OCI-LY1 (cell line): Measurements from ENCODE around the gene CSK.

Source experiments
- H2AFZ ChIP-seq: fragments of 200-600 bp; sonication (generic), shearing (Covaris generic); 2 replicates; pipeline ENCODE4 v1.6.0; 2014; ENCODE audit warnings: antibody characterized with exemption, mild to moderate bottlenecking, low read length
- H3F3A ChIP-seq: fragments of 200-600 bp; sonication (generic), shearing (Covaris generic); 2 replicates; pipeline ENCODE4 v1.6.0; 2014; ENCODE audit warnings: mild to moderate bottlenecking, antibody characterized with exemption, low read length, moderate library complexity; ENCODE audit not compliant: insufficient read depth
- H3K27ac ChIP-seq: fragments of 200-600 bp; sonication (generic); 2 replicates; pipeline ENCODE4 v1.5.1; 2014; ENCODE audit warnings: low read length, mixed run types, mild to moderate bottlenecking, low read depth; ENCODE audit not compliant: poor library complexity, severe bottlenecking
- H3K27me3 ChIP-seq: fragments of 200-600 bp; sonication (generic); 2 replicates; pipeline ENCODE4 v1.6.0; 2014; ENCODE audit warnings: antibody characterized with exemption, mild to moderate bottlenecking, low read length, moderate library complexity; ENCODE audit not compliant: insufficient read depth
- H3K36me3 ChIP-seq: fragments of 200-600 bp; sonication (generic); 2 replicates; pipeline ENCODE4 v1.6.1; 2014; ENCODE audit warnings: mild to moderate bottlenecking, antibody characterized with exemption, low read length, moderate library complexity, mixed read lengths; ENCODE audit not compliant: insufficient read depth
- H3K4me1 ChIP-seq: fragments of 200-600 bp; sonication (generic); 2 replicates; pipeline ENCODE4 v1.5.1; 2014; ENCODE audit warnings: mild to moderate bottlenecking, low read length, moderate library complexity; ENCODE audit not compliant: insufficient read depth, severe bottlenecking
- H3K4me2 ChIP-seq: fragments of 200-600 bp; sonication (generic), shearing (Covaris generic); 2 replicates; pipeline ENCODE4 v1.6.1; 2014; ENCODE audit warnings: low read length
- H3K4me3 ChIP-seq: fragments of 200-600 bp; sonication (generic); 2 replicates; pipeline ENCODE4 v1.5.1; 2014; ENCODE audit warnings: low read length, low read depth, mild to moderate bottlenecking, mixed read lengths; ENCODE audit not compliant: poor library complexity, severe bottlenecking
- H3K79me2 ChIP-seq: fragments of 200-600 bp; shearing (Covaris generic); 2 replicates; pipeline ENCODE4 v1.6.1; 2016; ENCODE audit warnings: mixed run types, low read length, mixed read lengths; ENCODE audit not compliant: insufficient read depth
- H3K9ac ChIP-seq: fragments of 200-600 bp; sonication (generic), shearing (Covaris generic); 2 replicates; pipeline ENCODE4 v1.6.1; 2014; ENCODE audit warnings: mild to moderate bottlenecking, low read length, mixed read lengths
- H3K9me2 ChIP-seq: fragments of 200-600 bp; sonication (generic), shearing (Covaris generic); 2 replicates; pipeline ENCODE4 v1.6.1; 2014; ENCODE audit warnings: low read depth, mild to moderate bottlenecking, low read length, mixed read lengths
- H3K9me3 ChIP-seq: fragments of 200-600 bp; shearing (Covaris generic); 2 replicates; pipeline ENCODE4 v1.6.1; 2014; ENCODE audit warnings: low read length, mixed read lengths
- H4K20me1 ChIP-seq: fragments of 200-600 bp; sonication (generic), shearing (Covaris generic); 2 replicates; pipeline ENCODE4 v1.6.0; 2016; ENCODE audit warnings: mild to moderate bottlenecking, low read length; ENCODE audit not compliant: insufficient read depth
- CTCF ChIP-seq: fragments of 200-600 bp; sonication (generic), shearing (Covaris generic); IDR thresholded peaks from 2 replicates; pipeline ENCODE4 v1.5.1; 2017; ENCODE audit warnings: mild to moderate bottlenecking, antibody characterized with exemption, low read length, moderate library complexity, mixed read lengths
- EZH2 ChIP-seq: fragments of 200-600 bp; sonication (generic), shearing (Covaris generic); IDR thresholded peaks from 2 replicates; pipeline ENCODE4 v1.8.0; 2017; ENCODE audit warnings: borderline replicate concordance, mixed run types, mild to moderate bottlenecking, antibody characterized with exemption, low read length, moderate library complexity, mixed read lengths

Gene CSK

GRCh38 chr15:74769463-74770025 lies 12.3 kb upstream of the CSK start:
- H3K27me3 ChIP-seq: no peaks in the 10 kb centered on the region
- H3K9ac ChIP-seq: no peak overlapping the region
- TF ChIP-seq EZH2: no peak
- no peak for TF ChIP-seq CTCF
- no peak overlapping the region for H2AFZ ChIP-seq
- H3K9me3 ChIP-seq: no peaks in the 10 kb centered on the region
- H3K4me1 ChIP-seq: peaks cover 39% of the 10 kb centered on the region
- no peaks in the 10 kb centered on the region for H3K36me3 ChIP-seq
- H3K4me3 ChIP-seq: no peak overlapping the region
- H3F3A ChIP-seq: no peaks in the 10 kb centered on the region
- H3K4me2 ChIP-seq: no peak overlapping the region
- H4K20me1 ChIP-seq: no peaks in the 10 kb centered on the region
- H3K9me2 ChIP-seq: no peaks in the 10 kb centered on the region
- no peak overlapping the region for H3K27ac ChIP-seq
- H3K79me2 ChIP-seq: no peaks in the 10 kb centered on the region

- no peak overlapping the region for H3K27ac ChIP-seq
- no peak overlapping the region for H3K4me3 ChIP-seq
- no peak for TF ChIP-seq CTCF
- no peaks in the 10 kb centered on the region for H3K36me3 ChIP-seq
- H3K9me3 ChIP-seq: no peaks in the 10 kb centered on the region
- no peaks in the 10 kb centered on the region for H3F3A ChIP-seq
- no peaks in the 10 kb centered on the region for H3K27me3 ChIP-seq
- H3K79me2 ChIP-seq: no peaks in the 10 kb centered on the region
- H3K4me2 ChIP-seq: no peak overlapping the region
- H3K9me2 ChIP-seq: no peaks in the 10 kb centered on the region
- no peak overlapping the region for H3K9ac ChIP-seq
- peaks cover 47% of the 10 kb centered on the region for H3K4me1 ChIP-seq
- H4K20me1 ChIP-seq: no peaks in the 10 kb centered on the region
- no peak overlapping the region for H2AFZ ChIP-seq
Measured at GRCh38 chr15:74770211-74770903, 11.5 kb upstream of the CSK start.

- Histone ChIP-seq H3K36me3 (no peaks in the 10 kb centered on the region), H3K9ac (peak overlapping the region; percentile 76), H3K27ac (peak overlapping the region; percentile 100), H3K4me2 (peak overlapping the region; percentile 69), H3K9me3 (no peaks in the 10 kb centered on the region), H3K4me3 (peak overlapping the region; percentile 31), H4K20me1 (no peaks in the 10 kb centered on the region), H3K9me2 (no peaks in the 10 kb centered on the region), H3F3A (peaks cover 4% of the 10 kb centered on the region; the same call in 1 of the 2 replicates), H3K27me3 (no peaks in the 10 kb centered on the region), H3K4me1 (peaks cover 77% of the 10 kb centered on the region), H3K79me2 (no peaks in the 10 kb centered on the region), H2AFZ (no peak overlapping the region)
- no peak for TF ChIP-seq EZH2
- TF ChIP-seq CTCF: no peak
Measured at GRCh38 chr15:74773329-74773728, 8.6 kb upstream of the CSK start.
